GM23338 (cell line): Measurements from ENCODE around the gene ADAMTS17. TPM values are rescaled to one million over a fixed set of nuclear protein-coding genes. Genes with fewer than 3 reads are reported as not detected.
"Not testable (repeated sequence)": the region's sequence is repeated elsewhere in the genome, so short reads cannot be mapped to it uniquely, and the experiment has no call there.

Source experiments
- ATAC-seq: fragments of 200-7000 bp; cut with Tn5 transposase; 3 replicates; pipeline ENCODE4 v1.9.1; 2020
- DNase-seq: peaks from one replicate; pipeline ENCODE4 v3.0.0-alpha.2; 2015; ENCODE audit warnings: low spot score
- H2AFZ ChIP-seq: fragments of 200-600 bp; sonication (generic); 2 replicates; pipeline ENCODE4 v1.8.0; 2016; ENCODE audit warnings: antibody characterized with exemption, mild to moderate bottlenecking, moderate library complexity
- H3F3A ChIP-seq: fragments of 200-600 bp; sonication (generic); replicated peaks from 2 replicates; pipeline ENCODE4 v1.8.0; 2017; ENCODE audit warnings: antibody characterized with exemption, mixed run types, low read depth
- H3K27ac ChIP-seq: fragments of 200-600 bp; sonication (generic); 2 replicates; pipeline ENCODE4 v1.6.1; 2016; ENCODE audit warnings: low read depth
- H3K27me3 ChIP-seq: fragments of 200-600 bp; sonication (generic); 2 replicates; pipeline ENCODE4 v1.8.0; 2016; ENCODE audit warnings: mild to moderate bottlenecking, mixed run types, moderate library complexity; ENCODE audit not compliant: insufficient read depth
- H3K36me3 ChIP-seq: fragments of 200-600 bp; sonication (generic); 2 replicates; pipeline ENCODE4 v1.8.0; 2016; ENCODE audit warnings: mild to moderate bottlenecking; ENCODE audit not compliant: insufficient read depth
- H3K4me1 ChIP-seq: fragments of 200-600 bp; sonication (generic); 2 replicates; pipeline ENCODE4 v1.8.0; 2016; ENCODE audit warnings: mild to moderate bottlenecking, moderate library complexity; ENCODE audit not compliant: insufficient read depth
- H3K4me2 ChIP-seq: fragments of 200-600 bp; sonication (generic); 2 replicates; pipeline ENCODE4 v1.7.1; 2017; ENCODE audit warnings: mixed run types
- H3K4me3 ChIP-seq: fragments of 200-600 bp; sonication (generic); 2 replicates; pipeline ENCODE4 v1.6.1; 2016; ENCODE audit warnings: mixed run types
- H3K79me2 ChIP-seq: fragments of 200-600 bp; sonication (generic); replicated peaks from 2 replicates; pipeline ENCODE4 v1.8.0; 2017; ENCODE audit warnings: mild to moderate bottlenecking; ENCODE audit not compliant: insufficient read depth
- H3K9me2 ChIP-seq: fragments of 200-600 bp; sonication (generic); 2 replicates; pipeline ENCODE4 v1.8.0; 2017; ENCODE audit not compliant: insufficient read depth
- H4K20me1 ChIP-seq: fragments of 200-600 bp; sonication (generic); replicated peaks from 2 replicates; pipeline ENCODE4 v1.8.0; 2017; ENCODE audit warnings: mild to moderate bottlenecking; ENCODE audit not compliant: insufficient read depth
- H3K27ac Mint-ChIP-seq: 2 replicates; pipeline ENCODE4 v1.8.0; 2020; ENCODE audit warnings: inconsistent platforms, mild to moderate bottlenecking, moderate library complexity, mixed read lengths
- H3K27me3 Mint-ChIP-seq: 3 replicates; pipeline ENCODE4 v1.8.0; 2022; ENCODE audit warnings: low read depth, mild to moderate bottlenecking, moderate library complexity, mixed read lengths, inconsistent platforms; ENCODE audit not compliant: insufficient read depth, poor library complexity
- H3K36me3 Mint-ChIP-seq: 3 replicates; pipeline ENCODE4 v1.8.0; 2021; ENCODE audit warnings: low read depth, mild to moderate bottlenecking, inconsistent platforms, moderate library complexity, mixed read lengths
- H3K4me1 Mint-ChIP-seq: 3 replicates; pipeline ENCODE4 v1.8.0; 2020; ENCODE audit warnings: mild to moderate bottlenecking, inconsistent platforms, mixed read lengths
- H3K4me3 Mint-ChIP-seq: 3 replicates; pipeline ENCODE4 v1.8.0; 2021; ENCODE audit warnings: moderate library complexity, mild to moderate bottlenecking, inconsistent platforms, mixed read lengths
- H3K9me3 Mint-ChIP-seq: 3 replicates; pipeline ENCODE4 v1.8.0; 2020; ENCODE audit warnings: moderate library complexity, mild to moderate bottlenecking, inconsistent platforms, mixed read lengths
- CREB1 ChIP-seq: fragments of 250-450 bp; sonication (Bioruptor Pico); IDR thresholded peaks from 2 replicates; pipeline ENCODE4 v1.5.0; 2020; ENCODE audit warnings: low read depth, mild to moderate bottlenecking, moderate library complexity
- CTCF ChIP-seq, 2 experiments: fragments of 200-600 bp in 1 of 2; sonication (generic) in 1 of 2; conservative IDR thresholded peaks; 2 replicates each; pipeline versions ENCODE4 v1.5.1 to v1.6.1; 2016 to 2017; ENCODE audit warnings: antibody characterized with exemption in 2 of 2, low read depth in 2 of 2, mild to moderate bottlenecking in 2 of 2, moderate library complexity in 1 of 2
- ETS1 ChIP-seq: IDR thresholded peaks from 2 replicates; pipeline ENCODE4 v1.6.1; 2016; ENCODE audit warnings: antibody characterized with exemption
- EZH2 ChIP-seq: fragments of 200-600 bp; sonication (generic); IDR thresholded peaks from one replicate; pipeline ENCODE4 v1.8.0; 2017; ENCODE audit warnings: antibody characterized with exemption, mild to moderate bottlenecking, low read depth; ENCODE audit not compliant: unreplicated experiment
- NANOG ChIP-seq: IDR thresholded peaks from 2 replicates; pipeline ENCODE4 v1.6.1; 2016; ENCODE audit warnings: antibody characterized with exemption, borderline replicate concordance
- POLR2AphosphoS5 ChIP-seq: IDR thresholded peaks from 2 replicates; pipeline ENCODE4 v1.6.1; 2016; ENCODE audit warnings: antibody characterized with exemption, low read depth
- REST ChIP-seq: IDR thresholded peaks from one replicate; pipeline ENCODE4 v1.6.1; 2018; ENCODE audit warnings: antibody characterized with exemption; ENCODE audit not compliant: unreplicated experiment
- STAT1 ChIP-seq: IDR thresholded peaks from one replicate; pipeline ENCODE4 v1.6.1; 2016; ENCODE audit warnings: antibody characterized with exemption; ENCODE audit not compliant: unreplicated experiment
- ZNF114 ChIP-seq: fragments of 250-450 bp; sonication (Bioruptor Pico); IDR thresholded peaks from 2 replicates; pipeline ENCODE4 v1.5.0; 2020; ENCODE audit warnings: mild to moderate bottlenecking, moderate library complexity
- ZNF331 ChIP-seq: fragments of 250-450 bp; sonication (Bioruptor Pico); IDR thresholded peaks from 2 replicates; pipeline ENCODE4 v1.5.0; 2020; ENCODE audit warnings: low read depth, mild to moderate bottlenecking, moderate library complexity
- polyA plus RNA-seq: library from polyadenylated mRNA; unstranded; fragments of >200 nt; fragmentation: Nextera tagmentation; extraction: Ambion mirVana; gene quantifications from 2 replicates; pipeline ENCODE4 v1.2.1, GENCODE V29; 2016
- total RNA-seq: library from RNA; depleted of rRNA; stranded (reverse); fragments of >200 nt; shearing (Covaris generic); gene quantifications from 2 replicates; pipeline ENCODE4 v1.2.3, GENCODE V29; 2014

The ADAMTS17 gene
- total and polyA plus RNA-seq, 2 experiments from 2014 or later = 0.60 to 3.8 TPM

GRCh38 chr15:100340721-100341238 is 995 bp downstream of the ADAMTS17 start:
- TF ChIP-seq CREB1 (CRISPR knock-in tag) (no peak), NANOG (no peak), POLR2AphosphoS5 (no peak)
- H3K27me3 Mint-ChIP-seq = peaks cover 29% of the 10 kb centered on the region
- Histone ChIP-seq H2AFZ (no peak overlapping the region), H3K4me3 (peak overlapping the region; percentile 49; the same call in 1 of the 2 replicates), H3K36me3 (no peaks in the 10 kb centered on the region), H3K4me1 (0 out of 2 replicates have a peak, but pooled peaks cover 7% of the 10 kb centered on the region), H3K9me2 (no peaks in the 10 kb centered on the region), H4K20me1 (no peaks in the 10 kb centered on the region), H3K4me2 (peak overlapping the region; percentile 73), H3K27ac (no peak overlapping the region), H3K79me2 (no peaks in the 10 kb centered on the region), H3K27me3 (peaks cover 41% of the 10 kb centered on the region), H3F3A (no peaks in the 10 kb centered on the region)
- H3K4me3 Mint-ChIP-seq = peak overlapping the region; percentile 66
- H3K9me3 Mint-ChIP-seq = no peaks in the 10 kb centered on the region
- ATAC-seq (peak; percentile 12), DNase-seq (peak; percentile 61)
- no peak overlapping the region for H3K27ac Mint-ChIP-seq
- H3K4me1 Mint-ChIP-seq = peaks cover 22% of the 10 kb centered on the region
- H3K36me3 Mint-ChIP-seq = no peaks in the 10 kb centered on the region; the same call in 2 of the 3 replicates

GRCh38 chr15:100339999-100340398 is 1.8 kb downstream of the ADAMTS17 start:
- DNase-seq (no peak), ATAC-seq (no peak)
- TF ChIP-seq ETS1 (no peak), NANOG (no peak), EZH2 (no peak), ZNF331 (CRISPR knock-in tag) (no peak), REST (no peak), ZNF114 (CRISPR knock-in tag) (no peak), STAT1 (no peak), CTCF (conservative IDR thresholded peaks at IDR 0.05; ENCODE audit: low read depth in 2 of 2) (no peak)
- Mint-ChIP-seq H3K4me3 (peak overlapping the region; percentile 66; the same call in 2 of the 3 replicates), H3K27me3 (peaks cover 30% of the 10 kb centered on the region), H3K27ac (no peak overlapping the region), H3K4me1 (peaks cover 24% of the 10 kb centered on the region), H3K9me3 (no peaks in the 10 kb centered on the region), H3K36me3 (no peaks in the 10 kb centered on the region)
- Histone ChIP-seq H3K36me3 (no peaks in the 10 kb centered on the region), H3K27ac (no peak overlapping the region), H3K4me2 (no peak overlapping the region), H3K79me2 (no peaks in the 10 kb centered on the region), H2AFZ (no peak overlapping the region), H3F3A (no peaks in the 10 kb centered on the region), H4K20me1 (no peaks in the 10 kb centered on the region), H3K9me2 (no peaks in the 10 kb centered on the region), H3K4me3 (no peak overlapping the region; the same call in 1 of the 2 replicates), H3K4me1 (0 out of 2 replicates have a peak, but pooled peaks cover 7% of the 10 kb centered on the region), H3K27me3 (peaks cover 41% of the 10 kb centered on the region)

GRCh38 chr15:100339451-100339850 is 2.3 kb downstream of the ADAMTS17 start:
- not testable (repeated sequence) for H3K36me3 Mint-ChIP-seq, H3K9me3 Mint-ChIP-seq, H3K4me3 ChIP-seq, H3K36me3 ChIP-seq, H3K79me2 ChIP-seq, H4K20me1 ChIP-seq, H2AFZ ChIP-seq, H3K9me2 ChIP-seq, H3K27ac ChIP-seq, H3K4me1 ChIP-seq, H3K27ac Mint-ChIP-seq, H3F3A ChIP-seq
- peak; percentile 8; the same call in 2 of the 3 replicates for ATAC-seq
- Mint-ChIP-seq H3K27me3 (peaks cover 30% of the 10 kb centered on the region), H3K4me1 (peaks cover 30% of the 10 kb centered on the region), H3K4me3 (peak overlapping the region; percentile 25; the same call in 1 of the 3 replicates)
- peak; percentile 40 for DNase-seq
- Histone ChIP-seq H3K27me3 (peaks cover 38% of the 10 kb centered on the region), H3K4me2 (0 out of 2 replicates have a peak overlapping the region, but pooled peaks have one; percentile 24)
